Vagina (tissue), 2 donors: ENCODE data around the gene FUT1. TPM values are rescaled to one million over a fixed set of nuclear protein-coding genes. Genes with fewer than 3 reads are reported as not detected.
"Not testable (repeated sequence)": the region's sequence is repeated elsewhere in the genome, so short reads cannot be mapped to it uniquely, and the experiment has no call there.

Source experiments
- DNase-seq, 2 donors: peaks; one replicate each; pipeline ENCODE4 v3.0.0-alpha.2; 2017; ENCODE audit errors: extremely low spot score in 2 of 2
- H3K27ac ChIP-seq: fragments of 200-600 bp; sonication (generic); one replicate; pipeline ENCODE4 v1.5.1; 2019
- H3K27me3 ChIP-seq: fragments of 200-600 bp; sonication (generic); one replicate; pipeline ENCODE4 v1.5.1; 2019
- H3K36me3 ChIP-seq, 2 donors: fragments of 200-600 bp; sonication (generic); one replicate each; pipeline ENCODE4 v1.5.1; 2017 to 2019
- H3K4me1 ChIP-seq: fragments of 200-600 bp; sonication (generic); one replicate; pipeline ENCODE4 v1.5.1; 2019
- H3K4me3 ChIP-seq, 2 donors: fragments of 200-600 bp; sonication (generic); 1 replicate in 1 of 2; 2 replicates in 1 of 2; pipeline ENCODE4 v1.5.1; 2016 to 2019
- H3K9me3 ChIP-seq: fragments of 200-600 bp; sonication (generic); one replicate; pipeline ENCODE4 v1.5.1; 2019
- POLR2A ChIP-seq, 2 donors: fragments of 450-650 bp; IDR thresholded peaks; one replicate each; pipeline ENCODE4 v1.6.1; 2017; ENCODE audit warnings: antibody characterized with exemption in 2 of 2, mild to moderate bottlenecking in 2 of 2, moderate library complexity in 2 of 2
- POLR2AphosphoS5 ChIP-seq, 2 donors: sonication (generic); formaldehyde crosslinking; IDR thresholded peaks; one replicate each; pipeline ENCODE4 v1.9.0; 2017; ENCODE audit warnings: antibody characterized with exemption in 2 of 2, mild to moderate bottlenecking in 2 of 2, low read depth in 1 of 2; ENCODE audit not compliant: insufficient read depth in 1 of 2
- intact Hi-C: fragments of 100-400 bp; cut with DNase I; formaldehyde crosslinking; loops from one replicate; pipeline ENCODE4 v1.15.1; 2023
- total RNA-seq: library from RNA; depleted of rRNA; stranded (reverse); fragments of >200 nt; gene quantifications from one replicate; pipeline ENCODE4 v1.2.3, GENCODE V29; 2016
- TF ChIP-seq, protein P1 (sequence below), 3 experiments: fragments of 450-650 bp in 2 of 3; fragments of 200-600 bp in 1 of 3; sonication (generic) in 1 of 3; IDR thresholded peaks; one replicate each; pipeline ENCODE4 v1.5.1; 2017 to 2019; ENCODE audit warnings: antibody characterized with exemption in 3 of 3, mild to moderate bottlenecking in 2 of 3, moderate library complexity in 2 of 3

Gene FUT1
- total RNA-seq, 1 donor from 2014 or later = 6.4 TPM

DNA sequence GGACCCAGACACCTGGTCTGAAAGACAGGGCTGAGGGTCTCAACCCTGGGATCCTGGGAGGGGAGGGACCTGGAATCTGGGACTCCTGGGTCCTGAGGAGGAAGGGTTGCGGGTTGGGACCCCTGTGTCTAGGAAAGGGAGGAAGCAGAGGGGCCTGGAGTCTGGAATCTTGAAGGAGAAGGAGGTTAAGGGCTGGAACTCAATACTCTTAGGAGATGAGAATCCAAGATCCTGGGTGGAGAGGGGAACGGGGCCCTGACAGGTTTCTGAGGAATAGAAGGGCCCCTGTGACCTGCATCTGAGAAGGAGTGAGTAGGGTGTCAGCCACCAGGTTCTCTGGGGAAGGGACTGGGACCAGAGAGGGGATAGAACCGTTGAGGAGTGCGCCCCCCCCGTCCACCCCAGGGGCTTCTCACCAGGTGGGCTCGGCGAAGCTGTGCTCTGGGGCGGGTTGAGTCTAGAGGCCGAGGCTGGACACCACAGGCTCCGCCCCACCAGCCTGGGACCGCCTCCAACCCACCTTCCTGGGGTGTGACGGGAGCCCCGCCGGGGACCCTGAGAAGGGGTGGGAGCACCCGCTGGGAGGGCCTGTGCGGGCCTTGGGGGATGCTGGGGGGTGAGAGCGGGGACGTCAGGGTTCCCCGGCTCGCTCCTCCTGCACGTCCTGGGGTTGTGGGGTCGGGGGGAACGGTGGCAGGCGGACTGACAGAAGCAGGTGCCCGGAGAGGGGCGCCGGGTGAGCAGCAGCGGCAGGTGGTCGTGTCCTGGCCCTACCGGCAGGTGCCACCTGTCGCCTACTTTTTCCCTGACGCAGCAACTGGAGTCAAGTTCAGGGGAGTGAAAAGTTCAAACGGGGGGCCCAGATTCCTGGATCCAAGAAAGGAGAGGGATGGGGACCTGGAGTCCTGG is 32.9 kb downstream of the FUT1 start, which contains the start of gene MAMSTR:
Gene MAMSTR, minus strand, starts transcription at position 463 of the 909 bp plus-strand sequence. CDS start 694 bp downstream, outside the sequence.
- H3K4me1 ChIP-seq = peaks cover 57% of the 10 kb centered on the region
- DNase-seq = no peak
- H3K27ac ChIP-seq = peak within 1 kb of the TSS; percentile 86
- H3K4me3 ChIP-seq = peak within 1 kb of the TSS; percentile 46 to 48
- intact Hi-C loops = no loop called here
- no peaks in the 10 kb centered on the region for H3K27me3 ChIP-seq
- H3K9me3 ChIP-seq = no peaks in the 10 kb centered on the region
- H3K36me3 ChIP-seq = no peaks in the 10 kb centered on the region
- TF ChIP-seq POLR2A (IDR thresholded peaks at IDR 0.05) = no peak
- TF ChIP-seq POLR2AphosphoS5 (IDR thresholded peaks at IDR 0.05; ENCODE audit: insufficient read depth in 1 of 2, low read depth in 1 of 2) = no peak
- TF ChIP-seq, protein P1, sequence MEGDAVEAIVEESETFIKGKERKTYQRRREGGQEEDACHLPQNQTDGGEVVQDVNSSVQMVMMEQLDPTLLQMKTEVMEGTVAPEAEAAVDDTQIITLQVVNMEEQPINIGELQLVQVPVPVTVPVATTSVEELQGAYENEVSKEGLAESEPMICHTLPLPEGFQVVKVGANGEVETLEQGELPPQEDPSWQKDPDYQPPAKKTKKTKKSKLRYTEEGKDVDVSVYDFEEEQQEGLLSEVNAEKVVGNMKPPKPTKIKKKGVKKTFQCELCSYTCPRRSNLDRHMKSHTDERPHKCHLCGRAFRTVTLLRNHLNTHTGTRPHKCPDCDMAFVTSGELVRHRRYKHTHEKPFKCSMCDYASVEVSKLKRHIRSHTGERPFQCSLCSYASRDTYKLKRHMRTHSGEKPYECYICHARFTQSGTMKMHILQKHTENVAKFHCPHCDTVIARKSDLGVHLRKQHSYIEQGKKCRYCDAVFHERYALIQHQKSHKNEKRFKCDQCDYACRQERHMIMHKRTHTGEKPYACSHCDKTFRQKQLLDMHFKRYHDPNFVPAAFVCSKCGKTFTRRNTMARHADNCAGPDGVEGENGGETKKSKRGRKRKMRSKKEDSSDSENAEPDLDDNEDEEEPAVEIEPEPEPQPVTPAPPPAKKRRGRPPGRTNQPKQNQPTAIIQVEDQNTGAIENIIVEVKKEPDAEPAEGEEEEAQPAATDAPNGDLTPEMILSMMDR (IDR thresholded peaks at IDR 0.05) = no peak

DNA sequence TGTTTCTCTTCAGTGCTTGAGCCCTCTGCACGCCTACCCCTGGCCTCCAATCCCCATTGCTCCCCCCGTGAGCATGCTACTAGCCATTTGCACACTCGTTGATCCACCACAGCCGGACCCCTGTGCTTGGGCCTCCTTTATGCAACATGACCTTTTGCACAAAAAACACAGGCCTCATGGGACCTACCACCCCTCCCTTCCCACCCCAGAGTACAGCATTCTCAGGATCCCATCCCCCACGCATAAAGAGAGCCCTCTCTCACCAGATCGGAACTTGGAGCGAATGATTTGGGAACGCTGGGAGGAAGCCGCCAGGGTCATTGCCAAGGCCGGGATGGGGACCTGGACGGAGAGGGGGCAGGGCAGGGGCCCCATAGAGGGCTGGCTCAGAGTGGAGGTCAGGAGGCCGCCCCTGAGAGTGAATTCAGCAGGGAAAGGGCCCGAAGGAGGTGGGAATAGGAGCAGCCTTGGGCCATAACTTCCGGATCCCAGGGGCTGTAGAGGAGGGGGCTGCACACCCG is 33.7 kb downstream of the FUT1 start:
- H3K9me3 ChIP-seq = no peaks in the 10 kb centered on the region
- DNase-seq = no peak
- intact Hi-C loops = no loop called here
- H3K27me3 ChIP-seq = no peaks in the 10 kb centered on the region
- peaks cover 55% of the 10 kb centered on the region for H3K4me1 ChIP-seq
- TF ChIP-seq POLR2A (IDR thresholded peaks at IDR 0.05) (no peak), POLR2AphosphoS5 (IDR thresholded peaks at IDR 0.05; ENCODE audit: insufficient read depth in 1 of 2, low read depth in 1 of 2) (no peak)
- TF ChIP-seq, protein P1 (IDR thresholded peaks at IDR 0.05) = no peak
- no peak overlapping the region for H3K4me3 ChIP-seq
- H3K36me3 ChIP-seq = no peaks in the 10 kb centered on the region
- peak overlapping the region; percentile 50 for H3K27ac ChIP-seq

DNA sequence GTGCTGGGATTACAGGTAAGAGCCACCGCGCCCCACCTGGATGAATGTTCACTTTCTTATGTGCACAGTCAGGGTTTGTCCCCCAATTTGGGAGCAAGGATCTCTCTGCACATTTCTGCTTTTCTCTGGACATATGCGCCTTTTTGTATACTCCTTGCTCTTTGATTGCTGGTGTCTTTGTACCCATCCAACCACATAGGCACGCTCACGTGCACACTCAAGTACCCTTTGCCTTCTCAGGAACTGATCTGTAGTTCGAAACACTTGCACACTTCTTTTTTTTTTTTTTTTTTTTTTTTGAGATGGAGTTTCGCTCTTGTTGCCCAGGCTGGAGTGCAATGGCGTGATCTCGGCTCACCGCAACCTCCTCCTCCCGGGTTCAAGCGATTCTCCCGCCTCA is 34.3 kb downstream of the FUT1 start:
- H3K27me3 ChIP-seq, DNase-seq, H3K4me3 ChIP-seq, H3K36me3 ChIP-seq, intact Hi-C loops, H3K9me3 ChIP-seq: not testable (repeated sequence)
- H3K27ac ChIP-seq = peak overlapping the region; percentile 37
- H3K4me1 ChIP-seq = peaks cover 61% of the 10 kb centered on the region

DNA sequence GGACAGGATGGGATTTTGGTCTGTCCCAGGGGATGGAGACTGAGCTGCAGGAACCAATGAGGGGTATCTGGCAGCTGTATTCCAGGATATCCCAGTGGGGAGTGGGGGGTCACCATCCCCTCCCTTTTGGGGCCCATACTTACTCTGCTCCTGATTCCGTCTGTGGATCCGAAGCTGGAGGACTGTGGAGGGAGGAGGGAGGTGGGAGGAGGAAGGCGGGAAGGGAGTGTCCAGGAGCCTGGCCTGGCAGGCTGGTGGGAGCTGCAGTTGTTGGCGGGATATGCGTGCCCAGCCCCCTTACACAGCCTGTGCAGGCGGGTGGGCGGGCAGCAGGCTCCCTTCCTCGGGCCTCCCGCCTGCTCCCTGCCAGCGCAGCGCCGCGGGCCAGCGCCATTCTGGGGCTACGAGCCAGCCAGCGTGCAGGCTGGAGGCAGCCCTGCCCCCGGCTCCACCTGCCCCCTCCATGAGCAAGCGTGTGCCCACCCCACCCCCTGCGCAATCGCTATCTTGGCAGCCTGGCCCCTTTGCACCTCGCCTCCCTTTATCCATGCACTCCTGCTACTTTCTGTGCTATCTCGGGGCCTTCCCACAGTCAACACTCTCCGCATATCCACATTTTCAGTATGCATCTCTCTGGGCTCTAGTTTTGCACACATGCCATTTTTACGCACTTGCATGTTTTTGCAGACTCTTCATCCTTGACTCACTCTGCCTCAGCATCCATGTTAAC is 35.7 kb downstream of the FUT1 start:
- intact Hi-C loops = no loop called here
- no peaks in the 10 kb centered on the region for H3K9me3 ChIP-seq
- peak overlapping the region; percentile 43 to 62 for H3K4me3 ChIP-seq
- DNase-seq = no peak
- peaks cover 66% of the 10 kb centered on the region for H3K4me1 ChIP-seq
- no peaks in the 10 kb centered on the region for H3K27me3 ChIP-seq
- TF ChIP-seq POLR2AphosphoS5 (IDR thresholded peaks at IDR 0.05; ENCODE audit: insufficient read depth in 1 of 2, low read depth in 1 of 2) = peak in 1 of 2 donors; percentile 50
- TF ChIP-seq, protein P1 (IDR thresholded peaks at IDR 0.05) = no peak
- H3K36me3 ChIP-seq = no peaks in the 10 kb centered on the region
- H3K27ac ChIP-seq = peak overlapping the region; percentile 95

DNA sequence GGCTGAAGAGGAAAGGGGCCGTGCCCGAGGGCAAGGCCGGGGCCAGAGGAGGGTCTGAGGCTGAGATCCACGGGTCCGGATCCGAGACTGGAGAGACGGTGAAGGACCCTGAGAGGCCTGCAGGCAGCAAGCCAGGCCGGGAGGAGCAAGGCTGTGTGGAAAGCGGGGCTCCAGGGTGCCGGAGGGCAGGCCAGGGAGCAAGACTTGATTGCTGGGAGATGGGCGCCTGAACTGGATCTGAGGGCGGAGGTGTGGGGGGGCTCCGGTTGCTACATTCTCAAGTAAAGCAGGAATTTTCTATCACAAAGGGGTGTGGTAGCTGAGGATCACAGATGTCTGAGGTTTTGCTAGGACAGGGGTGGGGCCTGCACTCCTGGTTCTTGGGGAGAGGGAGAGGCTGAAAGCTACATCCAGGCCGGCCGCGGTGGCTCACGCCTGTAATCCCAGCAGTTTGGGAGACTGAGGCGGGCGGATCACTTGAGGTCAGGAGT is 36.7 kb downstream of the FUT1 start:
- no peaks in the 10 kb centered on the region for H3K9me3 ChIP-seq
- intact Hi-C loops = no loop called here
- peak overlapping the region; percentile 58 to 62 for H3K4me3 ChIP-seq
- TF ChIP-seq POLR2AphosphoS5 (IDR thresholded peaks at IDR 0.05; ENCODE audit: insufficient read depth in 1 of 2, low read depth in 1 of 2) = peak in 1 of 2 donors; percentile 11
- no peak for TF ChIP-seq POLR2A (IDR thresholded peaks at IDR 0.05)
- peaks cover 66% of the 10 kb centered on the region for H3K4me1 ChIP-seq
- peak overlapping the region; percentile 95 for H3K27ac ChIP-seq
- no peaks in the 10 kb centered on the region for H3K27me3 ChIP-seq
- no peaks in the 10 kb centered on the region for H3K36me3 ChIP-seq
- DNase-seq = no peak
